KOPT-K1 (cell line): Measurements from ENCODE around the gene CDHR2.
"Not testable (repeated sequence)": the region's sequence is repeated elsewhere in the genome, so short reads cannot be mapped to it uniquely, and the experiment has no call there.

ENCODE experiments used
- H3K27ac ChIP-seq: fragments of 200-600 bp; sonication (generic); 2 replicates; pipeline ENCODE4 v1.5.1; 2016; ENCODE audit warnings: antibody characterized with exemption, mild to moderate bottlenecking, low read depth, low read length; ENCODE audit not compliant: poor library complexity, severe bottlenecking
- H3K36me3 ChIP-seq: fragments of 200-600 bp; sonication (generic); 2 replicates; pipeline ENCODE4 v1.5.1; 2017; ENCODE audit warnings: antibody characterized with exemption, mild to moderate bottlenecking, low read length, moderate library complexity; ENCODE audit not compliant: insufficient read depth
- H3K9me3 ChIP-seq: fragments of 200-600 bp; sonication (generic); 2 replicates; pipeline ENCODE4 v1.5.1; 2017; ENCODE audit warnings: antibody characterized with exemption, low read length, mild to moderate bottlenecking; ENCODE audit not compliant: insufficient read depth, poor library complexity, severe bottlenecking

Gene CDHR2

GRCh38 chr5:176589039-176589769 lies 40.1 kb downstream of the CDHR2 start:
- Histone ChIP-seq H3K27ac (no peak overlapping the region), H3K36me3 (no peaks in the 10 kb centered on the region), H3K9me3 (peaks cover 36% of the 10 kb centered on the region)

- H3K36me3 ChIP-seq: no peaks in the 10 kb centered on the region
Measured at GRCh38 chr5:176590035-176590717, 41.0 kb downstream of the CDHR2 start.

GRCh38 chr5:176591667-176592066 lies 42.5 kb downstream of the CDHR2 start:
- not testable (repeated sequence) for H3K27ac ChIP-seq

More at GRCh38 chr5:176590035-176590717, 41.0 kb downstream of the CDHR2 start:
- peaks cover 26% of the 10 kb centered on the region for H3K9me3 ChIP-seq
- H3K27ac ChIP-seq: no peak overlapping the region

GRCh38 chr5:176592573-176592972 lies 43.4 kb downstream of the CDHR2 start:
- Histone ChIP-seq H3K27ac (no peak overlapping the region), H3K9me3 (peaks cover 18% of the 10 kb centered on the region), H3K36me3 (no peaks in the 10 kb centered on the region)

More at GRCh38 chr5:176591667-176592066, 42.5 kb downstream of the CDHR2 start:
- H3K36me3 ChIP-seq: not testable (repeated sequence)
- peaks cover 18% of the 10 kb centered on the region for H3K9me3 ChIP-seq

GRCh38 chr5:176593273-176593869 lies 44.2 kb downstream of the CDHR2 start:
- Histone ChIP-seq H3K27ac (no peak overlapping the region), H3K9me3 (peaks cover 18% of the 10 kb centered on the region), H3K36me3 (no peaks in the 10 kb centered on the region)

GRCh38 chr5:176594554-176594953 lies 45.4 kb downstream of the CDHR2 start:
- Histone ChIP-seq H3K36me3 (no peaks in the 10 kb centered on the region), H3K27ac (no peak overlapping the region), H3K9me3 (peaks cover 18% of the 10 kb centered on the region)

- H3K27ac ChIP-seq: no peak overlapping the region
- H3K36me3 ChIP-seq: no peaks in the 10 kb centered on the region
- H3K9me3 ChIP-seq: peaks cover 18% of the 10 kb centered on the region
Measured at GRCh38 chr5:176595386-176595943, 46.3 kb downstream of the CDHR2 start.

- Histone ChIP-seq H3K9me3 (peaks cover 11% of the 10 kb centered on the region), H3K27ac (no peak overlapping the region), H3K36me3 (no peaks in the 10 kb centered on the region)
Measured at GRCh38 chr5:176596069-176596644, 47.0 kb downstream of the CDHR2 start.

- H3K36me3 ChIP-seq: no peaks in the 10 kb centered on the region
- no peak overlapping the region for H3K27ac ChIP-seq
- peaks cover 4% of the 10 kb centered on the region for H3K9me3 ChIP-seq
Measured at GRCh38 chr5:176596689-176597416, 47.7 kb downstream of the CDHR2 start.

GRCh38 chr5:176597417-176598389 lies 48.6 kb downstream of the CDHR2 start:
- Histone ChIP-seq H3K36me3 (no peaks in the 10 kb centered on the region), H3K9me3 (no peaks in the 10 kb centered on the region), H3K27ac (no peak overlapping the region)

- not testable (repeated sequence) for H3K9me3 ChIP-seq, H3K36me3 ChIP-seq, H3K27ac ChIP-seq
Measured at GRCh38 chr5:176599749-176600430, 50.7 kb downstream of the CDHR2 start.

GRCh38 chr5:176601901-176602482 lies 52.9 kb downstream of the CDHR2 start:
- Histone ChIP-seq H3K9me3 (no peaks in the 10 kb centered on the region), H3K36me3 (no peaks in the 10 kb centered on the region), H3K27ac (no peak overlapping the region)

GRCh38 chr5:176603091-176603490 lies 53.9 kb downstream of the CDHR2 start:
- no peaks in the 10 kb centered on the region for H3K9me3 ChIP-seq
- H3K36me3 ChIP-seq: no peaks in the 10 kb centered on the region
- H3K27ac ChIP-seq: no peak overlapping the region
